Mesendoderm (in vitro differentiated cells): Measurements from ENCODE around the gene EGFLAM. TPM values are rescaled to one million over a fixed set of nuclear protein-coding genes. Genes with fewer than 3 reads are reported as not detected.

Experiments used
- small RNA-seq: library from polyadenylated mRNA; stranded (forward); fragments of <200 nt; extraction: miRNeasy Mini kit (QIAGEN cat#:217004); gene quantifications from one replicate; pipeline ENCODE3, GENCODE V24; 2013; ENCODE audit not compliant: insufficient read depth

EGFLAM gene

Small RNA genes lying within 50 kb of the gene (small RNA-seq; reads per million reads assigned to genes)
- not detected for gene AC091839.1
